Caco-2 (cell line): Measurements from ENCODE around the gene ERP29. TPM values are rescaled to one million over a fixed set of nuclear protein-coding genes. Genes with fewer than 3 reads are reported as not detected.

Experiments
- BruUV-seq: library from RNA; stranded (reverse); fragments of 400-500 nt; replicated peaks from 2 replicates; lab custom pipeline; 2021; lab: Mats Ljungman, UMichigan
- CTCF ChIA-PET: fragments of 300-600 bp; sonication (Branson Sonifier 250); formaldehyde crosslinking; loops from one replicate; lab custom pipeline; 2022; ENCODE audit warnings: antibody characterized with exemption; lab: Charles Lee
- POLR2A ChIA-PET: fragments of 300-600 bp; sonication (Branson Sonifier 250); formaldehyde crosslinking; loops from one replicate; lab custom pipeline; 2022; ENCODE audit warnings: antibody characterized with exemption; lab: Charles Lee
- DNase-seq, 2 experiments: peaks; one replicate each; pipeline versions ENCODE4 v3.0.0 to v3.0.0-alpha.2; 2020 to 2022
- H3K27me3 ChIP-seq: replicated peaks from 2 replicates; pipeline ENCODE4 v1.6.0; 2011; ENCODE audit warnings: low read length; ENCODE audit not compliant: control insufficient read depth, insufficient read depth
- H3K36me3 ChIP-seq: 2 replicates; pipeline ENCODE4 v1.5.1; 2011; ENCODE audit warnings: low read length; ENCODE audit not compliant: control insufficient read depth, insufficient read depth
- H3K4me1 ChIP-seq: fragments of 250-450 bp; sonication (Bioruptor Pico); 2 replicates; pipeline ENCODE4 v1.5.1; 2020; ENCODE audit warnings: mild to moderate bottlenecking
- H3K4me3 ChIP-seq: 2 replicates; pipeline ENCODE4 v1.5.1; 2011; ENCODE audit warnings: low read depth, mild to moderate bottlenecking, control low read depth, low read length
- H3K9me3 ChIP-seq: fragments of 250-450 bp; sonication (Bioruptor Pico); 2 replicates; pipeline ENCODE4 v1.5.1; 2020; ENCODE audit warnings: mild to moderate bottlenecking, moderate library complexity
- H3K27ac Mint-ChIP-seq: one replicate; pipeline ENCODE4 v1.8.0; 2022; ENCODE audit warnings: mixed read lengths; ENCODE audit not compliant: unreplicated experiment
- H3K27me3 Mint-ChIP-seq: one replicate; pipeline ENCODE4 v1.8.0; 2022; ENCODE audit warnings: mixed read lengths; ENCODE audit not compliant: insufficient read depth, unreplicated experiment
- H3K36me3 Mint-ChIP-seq: one replicate; pipeline ENCODE4 v1.8.0; 2022; ENCODE audit warnings: mild to moderate bottlenecking, mixed read lengths; ENCODE audit not compliant: insufficient read depth, unreplicated experiment
- H3K4me1 Mint-ChIP-seq: one replicate; pipeline ENCODE4 v1.8.0; 2022; ENCODE audit warnings: low read depth, mixed read lengths; ENCODE audit not compliant: unreplicated experiment
- H3K4me3 Mint-ChIP-seq: one replicate; pipeline ENCODE4 v1.8.0; 2022; ENCODE audit warnings: mild to moderate bottlenecking, moderate library complexity, mixed read lengths; ENCODE audit not compliant: unreplicated experiment
- H3K9me3 Mint-ChIP-seq: one replicate; pipeline ENCODE4 v1.8.0; 2022; ENCODE audit warnings: mixed read lengths; ENCODE audit not compliant: unreplicated experiment
- intact Hi-C: fragments of 100-400 bp; cut with micrococcal nuclease; formaldehyde crosslinking; loops from one replicate; pipeline ENCODE4 v1.10.0; 2022; ENCODE audit not compliant: unreplicated experiment
- total RNA-seq: library from RNA; stranded (reverse); gene quantifications from 2 replicates; pipeline ENCODE4 v1.2.3, GENCODE V29; 2022
- TF ChIP-seq, protein P1 (sequence below), 2 experiments: fragments of 200-600 bp in 1 of 2; IDR thresholded peaks; 1 replicate in 1 of 2; 2 replicates in 1 of 2; pipeline versions ENCODE4 v1.5.1 to v1.8.0; 2011 to 2022; ENCODE audit warnings: antibody characterized with exemption in 1 of 2, control low read depth in 1 of 2, inconsistent platforms in 1 of 2, low read depth in 1 of 2, low read length in 1 of 2, mild to moderate bottlenecking in 1 of 2, moderate library complexity in 1 of 2; ENCODE audit not compliant: insufficient read depth in 1 of 2, severe bottlenecking in 1 of 2, unreplicated experiment in 1 of 2

ERP29 gene
- total RNA-seq, 1 experiment from 2014 or later, result 231 TPM

DNA sequence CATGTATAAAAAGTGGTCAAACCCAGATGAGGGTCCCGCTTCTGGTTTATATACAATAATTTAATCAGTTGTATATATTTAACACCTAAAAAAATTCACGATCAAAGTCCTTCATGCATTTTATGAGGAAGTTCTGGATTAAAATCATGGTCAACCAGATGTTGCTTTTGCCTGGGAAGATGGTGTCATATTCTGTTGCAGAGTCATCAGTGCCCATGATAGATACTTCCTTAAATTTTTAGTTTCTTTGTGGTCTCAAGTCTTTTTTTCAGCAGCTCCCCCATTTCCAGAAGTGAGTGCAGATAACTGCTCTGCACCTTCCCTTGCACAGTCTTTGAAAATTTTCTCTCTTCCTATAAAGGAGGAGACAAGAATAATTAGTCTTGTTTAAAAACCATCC is 16.1 kb downstream of the ERP29 start:
- peaks cover 1% of the 10 kb centered on the region for H3K36me3 ChIP-seq
- no peaks in the 10 kb centered on the region for H3K27me3 Mint-ChIP-seq

DNA sequence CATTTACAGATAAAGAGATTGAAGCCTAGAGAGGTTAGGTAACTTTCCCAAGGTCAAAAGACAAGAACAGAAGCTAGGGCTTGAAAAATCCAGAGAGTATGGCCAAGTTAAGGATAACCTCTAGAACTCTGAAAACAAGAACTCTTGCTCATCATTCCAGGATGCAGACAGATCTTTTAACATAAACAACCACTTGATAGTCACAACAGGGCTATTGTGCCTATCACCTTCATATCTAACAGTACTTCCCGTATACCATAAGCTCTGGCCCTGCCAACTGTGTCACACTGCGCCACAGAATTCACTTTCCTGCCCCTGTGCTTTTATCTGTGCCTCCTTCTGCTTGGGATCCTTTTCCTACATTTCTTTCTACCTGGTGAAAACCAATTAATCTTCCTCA is 18.2 kb downstream of the ERP29 start:
- H3K36me3 ChIP-seq, result peaks cover 1% of the 10 kb centered on the region; the same call in 1 of the 2 replicates
- DNase-seq, result no peak
- Mint-ChIP-seq H3K4me1 (no peaks in the 10 kb centered on the region), H3K36me3 (peaks cover 78% of the 10 kb centered on the region), H3K4me3 (no peak overlapping the region), H3K27me3 (no peaks in the 10 kb centered on the region), H3K9me3 (no peaks in the 10 kb centered on the region), H3K27ac (no peak overlapping the region)
- TF ChIP-seq, protein P1, sequence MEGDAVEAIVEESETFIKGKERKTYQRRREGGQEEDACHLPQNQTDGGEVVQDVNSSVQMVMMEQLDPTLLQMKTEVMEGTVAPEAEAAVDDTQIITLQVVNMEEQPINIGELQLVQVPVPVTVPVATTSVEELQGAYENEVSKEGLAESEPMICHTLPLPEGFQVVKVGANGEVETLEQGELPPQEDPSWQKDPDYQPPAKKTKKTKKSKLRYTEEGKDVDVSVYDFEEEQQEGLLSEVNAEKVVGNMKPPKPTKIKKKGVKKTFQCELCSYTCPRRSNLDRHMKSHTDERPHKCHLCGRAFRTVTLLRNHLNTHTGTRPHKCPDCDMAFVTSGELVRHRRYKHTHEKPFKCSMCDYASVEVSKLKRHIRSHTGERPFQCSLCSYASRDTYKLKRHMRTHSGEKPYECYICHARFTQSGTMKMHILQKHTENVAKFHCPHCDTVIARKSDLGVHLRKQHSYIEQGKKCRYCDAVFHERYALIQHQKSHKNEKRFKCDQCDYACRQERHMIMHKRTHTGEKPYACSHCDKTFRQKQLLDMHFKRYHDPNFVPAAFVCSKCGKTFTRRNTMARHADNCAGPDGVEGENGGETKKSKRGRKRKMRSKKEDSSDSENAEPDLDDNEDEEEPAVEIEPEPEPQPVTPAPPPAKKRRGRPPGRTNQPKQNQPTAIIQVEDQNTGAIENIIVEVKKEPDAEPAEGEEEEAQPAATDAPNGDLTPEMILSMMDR (IDR thresholded peaks at IDR 0.05; ENCODE audit: insufficient read depth in 1 of 2, low read depth in 1 of 2, low read length in 1 of 2, severe bottlenecking in 1 of 2, unreplicated experiment in 1 of 2), result no peak
- no peaks in the 10 kb centered on the region for H3K4me1 ChIP-seq
- intact Hi-C loops, result no loop called here
- no peaks in the 10 kb centered on the region for H3K9me3 ChIP-seq
- H3K27me3 ChIP-seq, result no peaks in the 10 kb centered on the region
- ChIA-PET POLR2A (no interaction called here), CTCF (no interaction called here)
- no peak overlapping the region for H3K4me3 ChIP-seq
- BruUV-seq, result no TSS peak

More for the DNA sequence above, 16.1 kb downstream of the ERP29 start:
- Mint-ChIP-seq H3K9me3 (no peaks in the 10 kb centered on the region), H3K27ac (no peak overlapping the region), H3K4me1 (no peaks in the 10 kb centered on the region), H3K4me3 (no peak overlapping the region), H3K36me3 (peaks cover 74% of the 10 kb centered on the region)
- POLR2A ChIA-PET, result interaction anchor here (0.9 kb wide), 1 partner anchor 16 kb away, joined by 3 read pairs; the partner anchor contains the start of genes ERP29 and TMEM116
- DNase-seq, result no peak
- intact Hi-C loops, result no loop called here
- Histone ChIP-seq H3K4me3 (no peak overlapping the region), H3K4me1 (no peaks in the 10 kb centered on the region), H3K9me3 (no peaks in the 10 kb centered on the region), H3K27me3 (no peaks in the 10 kb centered on the region)
- no TSS peak for BruUV-seq
- TF ChIP-seq, protein P1 (IDR thresholded peaks at IDR 0.05; ENCODE audit: insufficient read depth in 1 of 2, low read depth in 1 of 2, low read length in 1 of 2, severe bottlenecking in 1 of 2, unreplicated experiment in 1 of 2), result no peak
- CTCF ChIA-PET, result no interaction called here

DNA sequence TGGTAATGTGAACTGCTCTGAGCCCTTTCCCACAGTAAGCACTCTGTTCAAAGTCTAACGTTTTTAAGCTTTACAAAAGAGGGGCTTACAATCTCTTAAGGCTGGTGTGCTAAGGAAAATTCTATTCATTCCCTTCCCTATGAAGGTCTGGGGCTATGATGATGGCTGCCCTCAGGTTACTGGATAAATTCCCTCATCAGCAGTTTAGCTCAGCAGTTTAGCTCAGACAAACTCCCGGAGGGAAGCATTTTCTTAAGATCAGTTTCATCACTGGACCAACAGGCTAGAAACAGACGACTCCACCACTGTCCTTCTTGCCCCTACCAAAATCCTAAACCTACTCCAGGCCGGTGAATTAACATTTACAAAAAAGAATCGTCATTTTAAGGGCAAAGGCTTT is 19.1 kb downstream of the ERP29 start:
- no peak for DNase-seq
- CTCF ChIA-PET, result no interaction called here
- Histone ChIP-seq H3K36me3 (peaks cover 1% of the 10 kb centered on the region; the same call in 1 of the 2 replicates), H3K4me3 (no peak overlapping the region), H3K27me3 (no peaks in the 10 kb centered on the region), H3K4me1 (no peaks in the 10 kb centered on the region), H3K9me3 (no peaks in the 10 kb centered on the region)
- no TSS peak for BruUV-seq
- Mint-ChIP-seq H3K9me3 (no peaks in the 10 kb centered on the region), H3K4me3 (no peak overlapping the region), H3K36me3 (peaks cover 81% of the 10 kb centered on the region), H3K27ac (no peak overlapping the region), H3K27me3 (no peaks in the 10 kb centered on the region), H3K4me1 (no peaks in the 10 kb centered on the region)
- intact Hi-C loops, result no loop called here
- TF ChIP-seq, protein P1 (IDR thresholded peaks at IDR 0.05; ENCODE audit: insufficient read depth in 1 of 2, low read depth in 1 of 2, low read length in 1 of 2, severe bottlenecking in 1 of 2, unreplicated experiment in 1 of 2), result no peak
- POLR2A ChIA-PET, result no interaction called here
